Testis (tissue), 2 donors: ENCODE measurements around the gene CACNA2D3.

Experiments
- CTCF ChIP-seq, 3 experiments: fragments of 450-650 bp in 2 of 3; fragments of 200-600 bp in 1 of 3; sonication (generic) in 1 of 3; IDR thresholded peaks; one replicate each; pipeline ENCODE4 v1.5.1; 2016 to 2019; ENCODE audit warnings: antibody characterized with exemption in 3 of 3, mild to moderate bottlenecking in 2 of 3, moderate library complexity in 1 of 3
- POLR2A ChIP-seq: fragments of 450-650 bp; IDR thresholded peaks from one replicate; pipeline ENCODE4 v1.6.1; 2017; ENCODE audit warnings: antibody characterized with exemption, mild to moderate bottlenecking, moderate library complexity

GRCh38 chr3:54541369-54541768 lies 419.0 kb downstream of the CACNA2D3 start:
- no peak for TF ChIP-seq POLR2A
- TF ChIP-seq CTCF (IDR thresholded peaks at IDR 0.05): no peak
